ENCODE data around the gene ZNF782. TPM values are rescaled to one million over a fixed set of nuclear protein-coding genes. Genes with fewer than 3 reads are reported as not detected.

ZNF782 gene
- polyA plus RNA-seq, 2 of the 4 experiments (the other 2 are of a cell fraction): 1.9 to 2.1 TPM

DNA sequence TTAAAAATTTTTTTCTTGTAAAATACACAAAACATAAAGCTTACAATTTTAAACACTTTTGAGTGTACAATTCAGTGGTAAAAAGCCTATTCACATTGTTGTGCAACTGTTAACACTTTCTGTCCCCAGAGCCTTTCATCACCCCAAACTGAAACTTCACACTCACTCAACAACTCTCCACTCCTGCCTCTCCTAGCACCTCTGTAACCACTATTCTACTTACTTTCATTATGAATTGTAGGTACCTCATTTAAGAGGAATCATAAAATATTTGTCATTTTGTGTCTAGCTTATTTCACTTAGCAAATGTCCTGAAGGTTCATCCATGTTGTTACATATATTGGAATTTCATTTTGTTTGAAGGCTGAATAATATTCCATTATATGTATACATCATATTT lies 72.1 kb downstream of the ZNF782 start:
- ChIA-PET CTCF (no interaction called here), POLR2A (no interaction called here)
- Histone ChIP-seq H3K4me3 (no peak overlapping the region), H3K9me3 (peaks cover 59% of the 10 kb centered on the region), H3K27ac (no peak overlapping the region), H3K4me1 (no peaks in the 10 kb centered on the region), H3K4me2 (no peak overlapping the region)
- no peak for FAIRE-seq
- no peak for ATAC-seq
- no peak for TF ChIP-seq ZSCAN20 (CRISPR knock-in tag; IDR thresholded peaks at IDR 0.05)
- DNase-seq (ENCODE audit: low read depth in 1 of 2, low spot score in 1 of 2): no peak

GRCh38 chr9:96781552-96781951 lies 72.8 kb downstream of the ZNF782 start:
- Histone ChIP-seq H3K4me2 (no peak overlapping the region), H3K4me1 (no peaks in the 10 kb centered on the region), H3K27ac (no peak overlapping the region), H3K4me3 (no peak overlapping the region), H3K9me3 (peaks cover 58% of the 10 kb centered on the region)
- FAIRE-seq (no peak), DNase-seq (ENCODE audit: low read depth in 1 of 2, low spot score in 1 of 2) (no peak), ATAC-seq (no peak)
- WGBS (ENCODE audit: missing lambda C conversion rate): 65% methylated on average over 3 of the region's 3 CpGs
- CTCF ChIA-PET: no interaction called here
- POLR2A ChIA-PET: no interaction called here
- no peak for TF ChIP-seq SMC3 (IDR thresholded peaks at IDR 0.05)
- no peak for TF ChIP-seq FOSL2 (IDR thresholded peaks at IDR 0.05)
- no peak for TF ChIP-seq FOSL2 (CRISPR knock-in tag; IDR thresholded peaks at IDR 0.05)
- no peak for TF ChIP-seq ZFP36 (IDR thresholded peaks at IDR 0.05; ENCODE audit: borderline replicate concordance, partially characterized antibody)
- no peak for TF ChIP-seq NR3C1 (IDR thresholded peaks at IDR 0.05)
- no peak for TF ChIP-seq RFX5 (IDR thresholded peaks at IDR 0.05)
- TF ChIP-seq RNF2 (IDR thresholded peaks at IDR 0.05; ENCODE audit: borderline replicate concordance, low read depth): no peak
- TF ChIP-seq JUNB (IDR thresholded peaks at IDR 0.05): no peak
- no peak for TF ChIP-seq ZNF302 (CRISPR knock-in tag; IDR thresholded peaks at IDR 0.05)
- TF ChIP-seq, protein P1, sequence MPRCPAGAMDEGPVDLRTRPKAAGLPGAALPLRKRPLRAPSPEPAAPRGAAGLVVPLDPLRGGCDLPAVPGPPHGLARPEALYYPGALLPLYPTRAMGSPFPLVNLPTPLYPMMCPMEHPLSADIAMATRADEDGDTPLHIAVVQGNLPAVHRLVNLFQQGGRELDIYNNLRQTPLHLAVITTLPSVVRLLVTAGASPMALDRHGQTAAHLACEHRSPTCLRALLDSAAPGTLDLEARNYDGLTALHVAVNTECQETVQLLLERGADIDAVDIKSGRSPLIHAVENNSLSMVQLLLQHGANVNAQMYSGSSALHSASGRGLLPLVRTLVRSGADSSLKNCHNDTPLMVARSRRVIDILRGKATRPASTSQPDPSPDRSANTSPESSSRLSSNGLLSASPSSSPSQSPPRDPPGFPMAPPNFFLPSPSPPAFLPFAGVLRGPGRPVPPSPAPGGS (IDR thresholded peaks at IDR 0.05): no peak
- no peak for TF ChIP-seq POLR2AphosphoS2 (conservative IDR thresholded peaks at IDR 0.05; ENCODE audit: low read length)
- TF ChIP-seq HDAC2 (IDR thresholded peaks at IDR 0.05): no peak
- TF ChIP-seq, protein P2, sequence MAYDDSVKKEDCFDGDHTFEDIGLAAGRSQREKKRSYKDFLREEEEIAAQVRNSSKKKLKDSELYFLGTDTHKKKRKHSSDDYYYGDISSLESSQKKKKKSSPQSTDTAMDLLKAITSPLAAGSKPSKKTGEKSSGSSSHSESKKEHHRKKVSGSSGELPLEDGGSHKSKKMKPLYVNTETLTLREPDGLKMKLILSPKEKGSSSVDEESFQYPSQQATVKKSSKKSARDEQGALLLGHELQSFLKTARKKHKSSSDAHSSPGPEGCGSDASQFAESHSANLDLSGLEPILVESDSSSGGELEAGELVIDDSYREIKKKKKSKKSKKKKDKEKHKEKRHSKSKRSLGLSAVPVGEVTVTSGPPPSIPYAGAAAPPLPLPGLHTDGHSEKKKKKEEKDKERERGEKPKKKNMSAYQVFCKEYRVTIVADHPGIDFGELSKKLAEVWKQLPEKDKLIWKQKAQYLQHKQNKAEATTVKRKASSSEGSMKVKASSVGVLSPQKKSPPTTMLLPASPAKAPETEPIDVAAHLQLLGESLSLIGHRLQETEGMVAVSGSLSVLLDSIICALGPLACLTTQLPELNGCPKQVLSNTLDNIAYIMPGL (CRISPR knock-in tag; IDR thresholded peaks at IDR 0.05; ENCODE audit: borderline replicate concordance): no peak
- TF ChIP-seq ESRRA (IDR thresholded peaks at IDR 0.05; ENCODE audit: borderline replicate concordance, low read length): no peak
- no peak for TF ChIP-seq EHF (CRISPR knock-in tag; IDR thresholded peaks at IDR 0.05)
- no peak for TF ChIP-seq GATA3 (IDR thresholded peaks at IDR 0.05; ENCODE audit: borderline replicate concordance)

- POLR2A ChIA-PET: interaction anchor here (0.7 kb wide), 1 partner anchor 434 kb away, joined by 6 read pairs; no protein-coding TSS in a partner anchor
- peaks cover 56% of the 10 kb centered on the region for H3K9me3 ChIP-seq
- CTCF ChIA-PET: no interaction called here
- H3K4me3 ChIP-seq: no peak overlapping the region
- DNase-seq (ENCODE audit: low read depth in 1 of 2, low spot score in 1 of 2): no peak
- ATAC-seq: no peak
- H3K4me1 ChIP-seq: no peaks in the 10 kb centered on the region
- no peak for TF ChIP-seq KDM5A (IDR thresholded peaks at IDR 0.05)
- TF ChIP-seq, protein P3, sequence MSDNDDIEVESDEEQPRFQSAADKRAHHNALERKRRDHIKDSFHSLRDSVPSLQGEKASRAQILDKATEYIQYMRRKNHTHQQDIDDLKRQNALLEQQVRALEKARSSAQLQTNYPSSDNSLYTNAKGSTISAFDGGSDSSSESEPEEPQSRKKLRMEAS (IDR thresholded peaks at IDR 0.05): no peak
- TF ChIP-seq HDAC2 (IDR thresholded peaks at IDR 0.05): no peak
- TF ChIP-seq CHD4 (IDR thresholded peaks at IDR 0.05; ENCODE audit: borderline replicate concordance): no peak
- TF ChIP-seq ESRRA (IDR thresholded peaks at IDR 0.05; ENCODE audit: borderline replicate concordance, low read length): no peak
- no peak for TF ChIP-seq HOXB13 (CRISPR knock-in tag; IDR thresholded peaks at IDR 0.05; ENCODE audit: low read depth)
- no peak for TF ChIP-seq ZC3H11A (IDR thresholded peaks at IDR 0.05)
- no peak for TF ChIP-seq EHF (CRISPR knock-in tag; IDR thresholded peaks at IDR 0.05)
- TF ChIP-seq TP53 (CRISPR knock-in tag; IDR thresholded peaks at IDR 0.05): no peak
- TF ChIP-seq, protein P2 (CRISPR knock-in tag; IDR thresholded peaks at IDR 0.05; ENCODE audit: borderline replicate concordance): no peak
- TF ChIP-seq, protein P4, sequence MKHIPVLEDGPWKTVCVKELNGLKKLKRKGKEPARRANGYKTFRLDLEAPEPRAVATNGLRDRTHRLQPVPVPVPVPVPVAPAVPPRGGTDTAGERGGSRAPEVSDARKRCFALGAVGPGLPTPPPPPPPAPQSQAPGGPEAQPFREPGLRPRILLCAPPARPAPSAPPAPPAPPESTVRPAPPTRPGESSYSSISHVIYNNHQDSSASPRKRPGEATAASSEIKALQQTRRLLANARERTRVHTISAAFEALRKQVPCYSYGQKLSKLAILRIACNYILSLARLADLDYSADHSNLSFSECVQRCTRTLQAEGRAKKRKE (CRISPR knock-in tag; IDR thresholded peaks at IDR 0.05; ENCODE audit: low read depth): no peak
- TF ChIP-seq RAD21 (conservative IDR thresholded peaks at IDR 0.05 in 1 of 2, IDR thresholded peaks at IDR 0.05 in 1 of 2): no peak
- TF ChIP-seq NFE2L2 (conservative IDR thresholded peaks at IDR 0.05; ENCODE audit: low read length): no peak
- H3K27ac ChIP-seq: no peak overlapping the region
- H3K4me2 ChIP-seq: peak overlapping the region; percentile 80; the same call in 1 of the 3 replicates
- WGBS (ENCODE audit: missing lambda C conversion rate): 23% methylated on average over 2 of the region's 2 CpGs
- no peak for FAIRE-seq
Measured at GRCh38 chr9:96779089-96779488, 75.2 kb downstream of the ZNF782 start.

Measured in A549 (cell line).